Dedifferentiated amniotic fluid mesenchymal stem cell (primary cell): Measurements from ENCODE around the gene CNTNAP2.

Experiments used
- DNase-seq: peaks from one replicate; pipeline ENCODE4 v3.0.0-alpha.2; 2016; ENCODE audit errors: extremely low spot score

CNTNAP2 gene

DNA sequence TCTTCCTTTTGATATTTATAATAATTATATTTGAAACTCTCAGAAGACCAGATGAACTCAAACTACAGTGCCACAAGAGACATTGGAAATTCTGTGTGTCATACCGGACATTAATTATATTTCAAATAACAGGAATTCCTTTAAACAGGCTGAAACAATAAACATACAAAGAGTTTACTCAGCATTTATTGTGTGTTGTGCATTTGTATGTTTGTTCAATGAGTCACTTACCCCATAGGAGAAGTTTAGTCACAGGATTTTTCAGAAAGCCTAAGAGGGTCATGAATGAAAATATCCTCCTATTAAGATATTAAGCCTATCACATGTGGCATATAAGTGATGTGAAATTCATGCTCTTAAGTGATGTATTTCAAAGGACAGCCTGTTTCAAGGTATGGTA, 566.8 kb downstream of the CNTNAP2 start:
- peak; percentile 19 for DNase-seq

GRCh38 chr7:146690987-146691386, 574.4 kb downstream of the CNTNAP2 start:
- no peak for DNase-seq

GRCh38 chr7:146698995-146699610, 582.5 kb downstream of the CNTNAP2 start:
- no peak for DNase-seq

DNA sequence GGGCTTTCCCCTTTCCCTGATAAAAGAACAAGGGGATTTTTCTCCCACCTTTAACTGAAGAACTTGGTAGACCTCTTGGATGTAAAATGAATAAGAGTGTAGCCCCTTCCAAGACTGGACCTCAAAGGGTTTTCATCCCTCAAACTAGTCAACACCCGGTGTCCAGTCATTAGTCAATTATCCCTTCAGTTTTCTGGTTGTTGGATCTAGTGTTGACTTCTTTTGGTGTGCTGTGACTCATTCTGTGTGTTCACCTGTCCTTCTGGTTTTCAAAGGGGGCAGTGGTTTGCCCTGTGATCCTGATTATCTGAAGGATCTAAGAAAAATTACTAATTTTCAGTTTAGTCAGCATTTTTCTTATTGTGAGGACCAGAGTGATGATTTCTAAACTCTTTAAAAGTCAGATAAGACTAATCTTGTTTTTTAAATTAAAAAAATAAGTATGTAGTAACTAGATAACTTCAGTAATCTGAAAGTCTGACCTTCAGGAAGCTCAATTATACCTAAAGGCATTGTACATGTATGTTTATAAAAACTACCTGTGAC, 583.5 kb downstream of the CNTNAP2 start:
- DNase-seq = no peak

DNA sequence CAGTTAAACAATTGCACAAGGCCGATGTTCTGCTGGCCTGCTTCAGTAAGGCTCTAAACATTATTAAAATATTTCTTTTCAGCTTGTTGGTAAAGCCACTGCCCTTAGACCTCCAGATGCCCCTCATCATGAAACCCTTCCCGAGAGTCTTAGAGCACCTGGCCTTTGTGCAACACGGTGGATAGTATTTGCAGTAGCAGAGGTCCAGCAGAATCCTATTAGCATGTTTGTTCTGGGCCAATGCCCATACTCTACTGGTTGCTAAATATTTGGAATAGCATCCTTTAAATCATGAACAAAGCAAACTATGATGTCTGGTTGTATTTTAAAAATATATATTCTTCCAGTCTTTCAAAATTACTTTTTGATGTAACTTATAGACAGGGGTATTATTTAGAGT, 584.6 kb downstream of the CNTNAP2 start:
- no peak for DNase-seq

GRCh38 chr7:146702898-146703297, 586.3 kb downstream of the CNTNAP2 start:
- DNase-seq = no peak

DNA sequence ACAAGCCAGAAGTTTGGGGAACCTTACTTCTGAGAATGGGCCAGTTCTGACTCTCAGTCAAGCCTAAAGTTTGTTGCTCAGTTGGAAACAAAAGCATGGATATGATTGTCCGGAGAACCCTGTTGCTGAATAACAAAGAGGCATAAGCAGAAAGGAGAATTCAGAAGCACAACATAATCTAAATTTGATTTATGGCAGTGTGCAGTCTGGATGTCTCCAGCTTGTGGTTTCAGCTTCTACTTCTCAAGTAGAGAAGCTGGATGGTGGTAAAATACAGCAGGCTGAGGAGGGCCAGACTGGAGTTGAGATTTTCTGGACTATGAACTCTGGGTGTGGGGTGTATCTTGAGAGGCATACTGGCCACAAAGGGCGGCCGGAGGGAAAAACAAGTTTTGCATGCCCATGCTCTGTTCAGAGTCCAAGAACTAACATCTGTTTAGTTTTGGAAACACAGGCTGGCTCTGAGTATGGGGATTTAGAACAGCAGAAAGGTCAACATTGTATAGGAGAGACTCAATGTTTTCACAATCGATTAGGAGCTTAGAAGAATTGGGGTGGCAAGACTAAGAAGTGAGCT, 592.9 kb downstream of the CNTNAP2 start:
- DNase-seq = no peak

DNA sequence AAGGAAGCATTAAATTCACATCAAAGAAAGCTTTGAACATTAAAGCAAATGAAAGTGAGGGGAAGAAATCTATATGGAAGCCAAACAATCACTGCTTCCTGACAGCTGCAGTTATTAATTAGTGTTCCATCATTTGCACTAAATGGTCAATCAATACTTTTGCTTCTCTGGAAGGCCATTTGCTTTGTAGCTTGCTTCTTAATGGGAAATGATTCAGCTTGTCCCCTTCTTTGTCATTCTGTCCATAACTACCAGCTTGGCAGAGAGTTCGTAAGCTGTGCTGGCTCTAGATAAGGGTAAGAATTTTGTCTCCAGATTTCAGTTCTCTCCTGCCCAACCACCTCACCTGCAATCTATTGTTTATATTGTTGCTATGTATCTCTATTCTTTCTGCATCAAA, 596.6 kb downstream of the CNTNAP2 start:
- no peak for DNase-seq

GRCh38 chr7:146713934-146714333, 597.3 kb downstream of the CNTNAP2 start:
- no peak for DNase-seq

- no peak for DNase-seq
Measured at GRCh38 chr7:146720195-146720594, 603.6 kb downstream of the CNTNAP2 start.

GRCh38 chr7:146722986-146723385, 606.4 kb downstream of the CNTNAP2 start:
- no peak for DNase-seq

GRCh38 chr7:146725520-146725919, 608.9 kb downstream of the CNTNAP2 start:
- DNase-seq = no peak

- DNase-seq = no peak
Measured at GRCh38 chr7:146728141-146728540, 611.5 kb downstream of the CNTNAP2 start.

DNA sequence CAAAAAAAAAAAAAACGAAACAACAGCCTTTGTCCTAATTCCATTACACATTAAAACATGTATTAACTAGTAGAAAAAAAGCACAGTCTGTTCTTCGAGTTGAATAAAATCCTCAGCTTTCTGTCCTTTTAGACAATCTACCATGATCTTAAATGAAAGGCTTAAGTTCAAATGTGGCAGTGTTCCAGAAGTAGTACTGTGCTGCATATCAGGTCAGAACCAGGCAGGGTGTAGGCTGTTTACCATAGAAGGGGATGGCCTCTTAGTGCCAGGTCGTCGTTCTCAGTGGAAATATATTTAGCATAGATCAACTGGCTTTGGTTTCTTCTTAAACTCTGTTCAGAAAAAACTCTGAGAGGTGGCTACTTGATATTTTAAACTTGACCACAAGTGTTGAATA, 612.0 kb downstream of the CNTNAP2 start:
- DNase-seq = no peak

- no peak for DNase-seq
Measured at GRCh38 chr7:146731185-146731584, 614.6 kb downstream of the CNTNAP2 start.

GRCh38 chr7:146735992-146736391, 619.4 kb downstream of the CNTNAP2 start:
- no peak for DNase-seq

DNA sequence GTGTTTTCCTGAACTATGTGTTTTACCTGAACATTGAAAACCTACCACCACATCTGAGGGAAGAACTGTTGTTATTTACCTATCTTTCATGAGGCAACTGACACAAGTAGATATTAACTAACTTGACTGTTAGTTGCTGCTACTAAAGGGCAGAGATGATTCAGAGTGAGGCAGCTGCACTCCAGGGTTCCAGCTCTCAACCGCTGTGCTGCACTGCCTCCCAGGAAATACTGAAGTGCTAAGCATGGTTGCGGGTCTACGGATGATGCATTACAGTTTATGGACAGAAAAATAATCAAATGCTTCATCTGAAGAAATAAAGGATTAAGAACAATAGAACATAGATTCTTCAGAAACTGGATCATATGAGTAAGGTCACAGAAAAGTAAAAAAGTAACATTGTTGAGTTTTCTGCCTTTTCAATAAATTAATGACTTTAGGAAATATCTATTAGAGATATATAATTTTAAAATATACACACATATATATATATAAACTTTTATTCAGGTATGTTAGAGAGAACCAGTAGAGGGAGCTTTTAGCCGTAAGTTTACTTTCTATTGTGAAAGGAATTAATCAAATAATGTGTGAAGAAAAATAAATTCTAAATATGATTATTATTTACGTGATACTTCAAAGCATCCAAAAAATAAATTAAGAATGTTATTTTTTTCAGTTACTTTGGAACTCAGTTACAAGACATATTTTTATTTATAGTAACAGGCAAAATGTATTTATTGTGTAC, 620.0 kb downstream of the CNTNAP2 start:
- no peak for DNase-seq

DNA sequence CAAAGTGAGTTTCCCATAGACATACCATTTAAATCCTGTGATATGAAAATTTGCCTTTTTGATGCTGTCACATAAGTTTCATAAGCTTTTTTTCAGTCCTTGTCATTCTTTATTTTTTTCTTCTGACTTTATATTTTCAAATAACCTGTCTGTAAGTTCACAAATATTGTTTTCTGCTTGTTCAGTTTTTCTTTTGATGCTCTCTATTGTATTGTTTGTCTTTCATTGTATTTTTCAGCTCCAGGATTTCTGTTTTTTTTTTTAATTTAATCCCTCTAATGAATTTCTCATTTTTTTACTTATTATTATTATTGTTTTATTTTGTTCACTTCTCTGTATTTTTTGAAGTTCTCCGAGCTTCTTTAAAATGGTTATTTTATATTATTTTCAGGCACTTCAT, 623.4 kb downstream of the CNTNAP2 start:
- DNase-seq = no peak

DNA sequence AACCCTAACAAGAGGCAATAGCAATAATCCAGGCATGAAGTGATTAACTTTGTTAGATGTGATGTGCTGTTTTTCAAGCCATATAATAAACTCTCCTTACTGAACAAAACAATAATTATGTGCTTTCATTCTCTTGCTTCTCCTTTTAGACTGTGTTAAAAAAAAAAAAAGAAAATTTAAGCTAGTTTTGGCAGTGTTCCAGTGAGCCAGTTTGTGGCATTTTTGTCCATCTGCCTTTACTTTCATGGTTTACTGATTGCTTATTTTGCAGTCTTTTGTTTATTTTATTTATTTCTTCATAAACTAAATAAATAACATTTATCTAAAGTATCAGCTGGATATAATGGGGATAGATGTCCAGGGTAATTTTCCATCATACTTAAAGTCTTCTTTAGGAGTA, 625.3 kb downstream of the CNTNAP2 start:
- DNase-seq = no peak

GRCh38 chr7:146754385-146754784, 637.8 kb downstream of the CNTNAP2 start:
- no peak for DNase-seq

- no peak for DNase-seq
Measured at GRCh38 chr7:146755585-146755984, 639.0 kb downstream of the CNTNAP2 start.

DNA sequence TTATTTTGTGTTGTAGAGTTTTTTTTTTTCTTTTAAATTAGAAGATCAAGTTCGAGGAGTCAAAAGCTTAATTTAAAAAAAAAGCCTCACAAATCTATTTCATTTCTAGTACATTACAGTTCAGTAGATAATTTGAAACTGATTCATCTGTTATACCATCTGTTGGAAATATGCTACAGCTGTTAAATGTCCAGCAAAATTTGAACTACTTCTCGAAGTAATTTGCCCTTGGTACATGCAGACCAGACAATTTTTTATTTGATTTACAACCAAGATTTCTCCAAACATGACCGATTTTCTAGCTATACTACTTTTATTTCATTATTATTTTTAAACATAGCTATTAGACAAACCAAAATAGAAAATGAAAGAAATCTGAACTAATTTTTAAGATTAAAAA, 647.9 kb downstream of the CNTNAP2 start:
- no peak for DNase-seq

GRCh38 chr7:146768957-146769356, 652.4 kb downstream of the CNTNAP2 start:
- no peak for DNase-seq
